OCI-LY7 (cell line): ENCODE data around the gene ORAI1. TPM values are rescaled to one million over a fixed set of nuclear protein-coding genes. Genes with fewer than 3 reads are reported as not detected.

Experiments used
- BruUV-seq: library from RNA; stranded (reverse); fragments of 400-500 nt; replicated peaks from 2 replicates; lab custom pipeline; 2021; lab: Mats Ljungman, UMichigan
- CTCF ChIA-PET: fragments of 300-600 bp; sonication (Branson Sonifier 250); formaldehyde crosslinking; loops from one replicate; lab custom pipeline; 2022; ENCODE audit warnings: antibody characterized with exemption; ENCODE audit not compliant: unreplicated experiment; lab: Charles Lee
- POLR2A ChIA-PET: fragments of 300-600 bp; sonication (Branson Sonifier 250); formaldehyde crosslinking; loops from one replicate; lab custom pipeline; 2022; ENCODE audit warnings: antibody characterized with exemption; lab: Charles Lee
- DNase-seq: peaks from one replicate; pipeline ENCODE4 v3.0.0-alpha.2; 2015; ENCODE audit warnings: low spot score
- H2AFZ ChIP-seq: fragments of 200-600 bp; sonication (generic), shearing (Covaris generic); 2 replicates; pipeline ENCODE4 v1.6.1; 2014; ENCODE audit warnings: mild to moderate bottlenecking, antibody characterized with exemption, low read length, moderate library complexity
- H3K27ac ChIP-seq: fragments of 200-600 bp; sonication (generic); 2 replicates; pipeline ENCODE4 v1.5.1; 2014; ENCODE audit warnings: mixed run types, low read depth, mild to moderate bottlenecking, moderate library complexity, low read length, inconsistent platforms; ENCODE audit not compliant: poor library complexity, severe bottlenecking
- H3K36me3 ChIP-seq: fragments of 200-600 bp; sonication (generic); 2 replicates; pipeline ENCODE4 v1.6.1; 2014; ENCODE audit warnings: mild to moderate bottlenecking, antibody characterized with exemption, low read length, moderate library complexity, mixed read lengths; ENCODE audit not compliant: insufficient read depth
- H3K4me1 ChIP-seq: fragments of 200-600 bp; sonication (generic); 2 replicates; pipeline ENCODE4 v1.5.1; 2014; ENCODE audit warnings: mild to moderate bottlenecking, low read length; ENCODE audit not compliant: insufficient read depth, poor library complexity, severe bottlenecking
- H3K4me2 ChIP-seq: fragments of 200-600 bp; sonication (generic); 2 replicates; pipeline ENCODE4 v1.6.1; 2014; ENCODE audit warnings: mild to moderate bottlenecking, low read length
- H3K4me3 ChIP-seq: fragments of 200-600 bp; sonication (generic); 2 replicates; pipeline ENCODE4 v1.5.1; 2014; ENCODE audit warnings: mild to moderate bottlenecking, low read depth, low read length; ENCODE audit not compliant: poor library complexity, severe bottlenecking
- H3K79me2 ChIP-seq: fragments of 200-600 bp; sonication (generic); 2 replicates; pipeline ENCODE4 v1.6.1; 2016; ENCODE audit warnings: low read depth, mild to moderate bottlenecking, low read length, moderate library complexity, mixed read lengths; ENCODE audit not compliant: insufficient read depth
- H3K9me2 ChIP-seq: fragments of 200-600 bp; sonication (generic); 2 replicates; pipeline ENCODE4 v1.6.1; 2016; ENCODE audit warnings: mild to moderate bottlenecking, low read length, mixed read lengths; ENCODE audit not compliant: insufficient read depth
- H3K9me3 ChIP-seq: fragments of 200-600 bp; sonication (generic); 2 replicates; pipeline ENCODE4 v1.6.1; 2014; ENCODE audit warnings: mild to moderate bottlenecking, mixed run types, low read length, mixed read lengths
- H4K20me1 ChIP-seq: fragments of 200-600 bp; sonication (generic); 2 replicates; pipeline ENCODE4 v1.6.1; 2014; ENCODE audit warnings: mild to moderate bottlenecking, antibody characterized with exemption, low read length, moderate library complexity, mixed read lengths; ENCODE audit not compliant: insufficient read depth
- EZH2phosphoT487 ChIP-seq: fragments of 200-600 bp; sonication (generic); IDR thresholded peaks from 2 replicates; pipeline ENCODE4 v1.6.1; 2018; ENCODE audit warnings: low read depth, borderline replicate concordance, mild to moderate bottlenecking, mixed run types, antibody characterized with exemption, low read length, moderate library complexity, mixed read lengths
- intact Hi-C: fragments of 100-400 bp; cut with micrococcal nuclease; formaldehyde crosslinking; loops from one replicate; pipeline ENCODE4 v1.10.0; 2022; ENCODE audit not compliant: unreplicated experiment
- total RNA-seq, 2 experiments: library from RNA; depleted of rRNA in 1 of 2; stranded (reverse); fragments of >200 nt in 1 of 2; shearing (Covaris generic) in 1 of 2; gene quantifications; 2 replicates each; pipeline ENCODE4 v1.2.3, GENCODE V29; 2014 to 2022
- TF ChIP-seq, protein P1 (sequence below): fragments of 200-600 bp; sonication (generic); conservative IDR thresholded peaks from 2 replicates; pipeline ENCODE4 v1.5.1; 2014; ENCODE audit warnings: mild to moderate bottlenecking, antibody characterized with exemption, low read length, moderate library complexity, mixed read lengths

The ORAI1 gene
- total RNA-seq, 2 experiments from 2014 or later = 9.5 to 19.1 TPM

DNA sequence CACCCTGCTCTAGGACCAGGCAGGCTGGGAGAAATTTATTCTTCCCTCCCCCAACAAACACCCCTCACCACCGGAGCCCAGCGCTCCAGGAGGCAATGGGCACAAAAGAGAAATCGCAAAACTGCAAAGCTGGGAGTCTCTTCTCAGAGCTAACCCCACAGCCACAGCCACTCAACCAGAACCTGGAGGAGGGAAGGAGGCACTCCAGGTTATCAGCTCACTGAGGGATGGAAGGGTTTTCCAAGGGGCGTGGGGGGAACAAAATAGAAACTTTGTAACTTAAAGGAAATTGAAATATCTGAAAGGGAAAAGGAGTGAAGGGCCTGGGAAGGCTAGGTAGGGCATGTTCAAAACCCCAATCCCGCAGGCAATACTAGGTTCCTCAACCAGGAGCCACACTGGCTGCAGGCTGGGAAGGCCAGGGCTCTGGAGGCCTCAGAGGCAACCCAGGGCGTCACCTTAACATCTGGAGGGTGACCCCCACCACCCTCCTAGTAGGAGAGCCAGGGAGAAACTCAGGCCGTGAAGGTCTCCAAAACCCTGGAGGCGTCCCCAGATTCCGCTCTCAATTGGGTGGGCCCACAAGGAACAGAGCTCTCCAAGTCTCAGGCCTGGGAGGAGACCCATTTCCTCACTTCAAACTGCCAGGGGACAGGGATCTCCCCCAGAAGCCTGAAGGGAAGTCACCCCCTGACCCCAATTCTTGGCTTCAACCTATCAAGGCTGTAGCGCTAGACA is 48.7 kb upstream of the ORAI1 start:
- H3K4me3 ChIP-seq = no peak overlapping the region
- peaks cover 13% of the 10 kb centered on the region; the same call in 1 of the 2 replicates for H3K79me2 ChIP-seq
- TF ChIP-seq EZH2phosphoT487 = no peak
- TF ChIP-seq, protein P1, sequence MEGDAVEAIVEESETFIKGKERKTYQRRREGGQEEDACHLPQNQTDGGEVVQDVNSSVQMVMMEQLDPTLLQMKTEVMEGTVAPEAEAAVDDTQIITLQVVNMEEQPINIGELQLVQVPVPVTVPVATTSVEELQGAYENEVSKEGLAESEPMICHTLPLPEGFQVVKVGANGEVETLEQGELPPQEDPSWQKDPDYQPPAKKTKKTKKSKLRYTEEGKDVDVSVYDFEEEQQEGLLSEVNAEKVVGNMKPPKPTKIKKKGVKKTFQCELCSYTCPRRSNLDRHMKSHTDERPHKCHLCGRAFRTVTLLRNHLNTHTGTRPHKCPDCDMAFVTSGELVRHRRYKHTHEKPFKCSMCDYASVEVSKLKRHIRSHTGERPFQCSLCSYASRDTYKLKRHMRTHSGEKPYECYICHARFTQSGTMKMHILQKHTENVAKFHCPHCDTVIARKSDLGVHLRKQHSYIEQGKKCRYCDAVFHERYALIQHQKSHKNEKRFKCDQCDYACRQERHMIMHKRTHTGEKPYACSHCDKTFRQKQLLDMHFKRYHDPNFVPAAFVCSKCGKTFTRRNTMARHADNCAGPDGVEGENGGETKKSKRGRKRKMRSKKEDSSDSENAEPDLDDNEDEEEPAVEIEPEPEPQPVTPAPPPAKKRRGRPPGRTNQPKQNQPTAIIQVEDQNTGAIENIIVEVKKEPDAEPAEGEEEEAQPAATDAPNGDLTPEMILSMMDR = no peak
- BruUV-seq = no TSS peak
- POLR2A ChIA-PET = interaction anchor here (0.6 to 0.9 kb wide), 3 partner anchors 15 to 1899 kb away, joined by 3 to 9 read pairs (median 4); no protein-coding TSS in a partner anchor
- peaks cover 4% of the 10 kb centered on the region; the same call in 1 of the 2 replicates for H3K36me3 ChIP-seq
- no peaks in the 10 kb centered on the region for H3K9me2 ChIP-seq
- no peaks in the 10 kb centered on the region for H4K20me1 ChIP-seq
- H3K4me1 ChIP-seq = peaks cover 22% of the 10 kb centered on the region
- intact Hi-C loops = no loop called here
- H2AFZ ChIP-seq = no peak overlapping the region
- CTCF ChIA-PET = no interaction called here
- no peak overlapping the region for H3K27ac ChIP-seq
- no peak overlapping the region for H3K4me2 ChIP-seq
- no peaks in the 10 kb centered on the region for H3K9me3 ChIP-seq
- DNase-seq = no peak

DNA sequence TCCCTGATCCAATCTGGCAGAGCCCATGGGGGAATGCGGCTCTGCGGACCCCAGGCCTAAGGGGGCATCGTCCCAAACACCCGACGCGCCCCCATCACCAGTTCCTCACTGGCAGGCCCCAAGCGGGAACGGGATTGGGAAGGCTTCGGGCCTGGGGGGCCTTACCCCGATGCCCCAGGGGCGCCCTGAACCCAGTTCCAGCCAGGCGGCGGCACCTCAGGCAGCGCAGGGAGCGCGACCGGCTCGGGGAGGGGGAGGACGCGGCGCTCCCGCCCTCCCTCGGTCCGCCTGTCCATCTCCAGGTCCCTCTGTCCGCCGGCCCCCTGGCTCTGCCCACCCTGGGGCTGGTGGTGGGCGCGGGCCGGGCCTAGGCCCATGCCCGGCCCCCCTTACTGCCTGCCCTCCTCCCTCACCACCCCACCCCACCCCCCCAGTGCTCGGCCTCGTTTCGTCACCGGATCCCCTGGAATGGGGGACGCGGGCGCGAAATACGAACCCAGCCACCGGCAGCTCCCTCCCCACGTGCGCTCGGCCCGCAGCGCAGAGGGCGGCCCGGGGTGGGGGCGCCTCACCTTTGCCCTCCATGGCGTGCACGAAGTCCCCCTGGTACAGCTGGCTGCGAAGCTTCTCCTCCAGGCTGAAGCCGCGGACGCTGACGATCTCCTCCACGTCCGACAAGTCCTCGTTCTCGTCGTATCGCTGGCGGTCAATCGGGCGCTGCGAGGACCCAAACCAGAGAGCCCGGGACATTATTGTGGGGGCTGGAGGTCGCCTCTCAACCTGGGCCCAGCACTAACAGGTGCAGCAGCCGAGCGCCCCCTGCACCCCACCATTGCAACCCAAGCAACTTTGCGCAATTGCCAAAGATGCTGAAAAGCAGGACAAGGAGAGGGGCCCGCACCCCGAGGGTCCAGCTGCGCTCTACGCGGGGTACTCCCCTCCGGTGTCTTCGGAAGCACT is 47.8 kb upstream of the ORAI1 start:
- intact Hi-C loops = no loop called here
- DNase-seq = peak; percentile 24
- no peaks in the 10 kb centered on the region for H3K9me2 ChIP-seq
- CTCF ChIA-PET = interaction anchor here (1.4 kb wide), 1 partner anchor 11 kb away, joined by 3 read pairs; no protein-coding TSS in a partner anchor
- H3K27ac ChIP-seq = peak overlapping the region; percentile 78
- POLR2A ChIA-PET = interaction anchor here (0.6 to 1.5 kb wide), 4 partner anchors 10 to 534 kb away, joined by 3 to 5 read pairs (median 4); no protein-coding TSS in a partner anchor
- peak overlapping the region; percentile 79 for H3K4me3 ChIP-seq
- no TSS peak for BruUV-seq
- peak overlapping the region; percentile 91 for H3K4me2 ChIP-seq
- peaks cover 29% of the 10 kb centered on the region for H3K4me1 ChIP-seq
- peaks cover 17% of the 10 kb centered on the region; the same call in 1 of the 2 replicates for H3K79me2 ChIP-seq
- H4K20me1 ChIP-seq = no peaks in the 10 kb centered on the region
- H3K9me3 ChIP-seq = no peaks in the 10 kb centered on the region
- peaks cover 4% of the 10 kb centered on the region; the same call in 1 of the 2 replicates for H3K36me3 ChIP-seq
- TF ChIP-seq, protein P1 = peak; percentile 46
- TF ChIP-seq EZH2phosphoT487 = no peak
- peak overlapping the region; percentile 91 for H2AFZ ChIP-seq
